ENCODE data around the gene PIK3R1.

PIK3R1 gene

GRCh38 chr5:68219161-68219816, 3.7 kb downstream of the PIK3R1 start:
- H3K4me1 ChIP-seq (ENCODE audit: insufficient read depth, low read length), result peaks cover 2% of the 10 kb centered on the region; the same call in 1 of the 2 replicates
- 91% methylated on average over 3 of the region's 3 CpGs for WGBS
- H3K36me3 ChIP-seq (ENCODE audit: insufficient read depth, low read length), result no peaks in the 10 kb centered on the region
- H3K27me3 ChIP-seq (ENCODE audit: insufficient read depth, low read length), result peaks cover 52% of the 10 kb centered on the region
- no peak overlapping the region for H3K9ac ChIP-seq (ENCODE audit: low read depth, low read length)
- H3K27ac ChIP-seq (ENCODE audit: low read depth, low read length), result no peak overlapping the region
- no peak overlapping the region for H3K4me3 ChIP-seq (ENCODE audit: low read length)
- H3K9me3 ChIP-seq (ENCODE audit: insufficient read depth, low read depth, low read length), result peaks cover 4% of the 10 kb centered on the region

- Histone ChIP-seq H3K36me3 (ENCODE audit: insufficient read depth, low read length) (no peaks in the 10 kb centered on the region), H3K4me3 (ENCODE audit: low read length) (no peak overlapping the region), H3K27ac (ENCODE audit: low read depth, low read length) (no peak overlapping the region), H3K27me3 (ENCODE audit: insufficient read depth, low read length) (peaks cover 50% of the 10 kb centered on the region), H3K4me1 (ENCODE audit: insufficient read depth, low read length) (no peaks in the 10 kb centered on the region; the same call in 1 of the 2 replicates), H3K9ac (ENCODE audit: low read depth, low read length) (no peak overlapping the region), H3K9me3 (ENCODE audit: insufficient read depth, low read depth, low read length) (peaks cover 4% of the 10 kb centered on the region)
- WGBS, result 94% methylated on average over 7 of the region's 7 CpGs
Observed at GRCh38 chr5:68220260-68220659, 4.7 kb downstream of the PIK3R1 start.

- no peak overlapping the region for H3K27ac ChIP-seq (ENCODE audit: low read depth, low read length)
- H3K4me1 ChIP-seq (ENCODE audit: insufficient read depth, low read length), result no peaks in the 10 kb centered on the region; the same call in 1 of the 2 replicates
- H3K36me3 ChIP-seq (ENCODE audit: insufficient read depth, low read length), result no peaks in the 10 kb centered on the region
- no peak overlapping the region for H3K9ac ChIP-seq (ENCODE audit: low read depth, low read length)
- H3K27me3 ChIP-seq (ENCODE audit: insufficient read depth, low read length), result peaks cover 50% of the 10 kb centered on the region
- peaks cover 4% of the 10 kb centered on the region for H3K9me3 ChIP-seq (ENCODE audit: insufficient read depth, low read depth, low read length)
- no peak overlapping the region for H3K4me3 ChIP-seq (ENCODE audit: low read length)
- 94% methylated on average over 2 of the region's 2 CpGs for WGBS
Observed at GRCh38 chr5:68220914-68221313, 5.4 kb downstream of the PIK3R1 start.

DNA sequence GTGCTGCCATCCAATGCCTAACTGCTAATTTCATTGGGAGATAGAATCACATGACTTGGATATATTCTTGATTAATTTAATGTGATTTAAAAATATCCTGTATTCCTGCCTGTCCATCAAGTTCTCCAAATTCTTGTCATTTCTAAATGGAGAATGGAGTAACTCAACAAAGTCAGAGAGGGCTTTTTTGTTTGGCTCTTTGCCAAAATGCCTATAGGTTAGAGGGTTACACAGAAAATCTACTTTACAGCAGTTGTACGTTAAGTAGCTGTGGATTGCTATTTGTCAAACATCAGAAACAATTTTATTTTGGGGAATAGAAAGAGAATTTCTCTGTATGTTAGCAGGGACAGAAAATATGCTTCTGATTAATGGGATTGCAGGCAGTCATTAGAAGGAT, 5.9 kb downstream of the PIK3R1 start:
- peaks cover 45% of the 10 kb centered on the region for H3K27me3 ChIP-seq (ENCODE audit: insufficient read depth, low read length)
- no peaks in the 10 kb centered on the region; the same call in 1 of the 2 replicates for H3K4me1 ChIP-seq (ENCODE audit: insufficient read depth, low read length)
- H3K36me3 ChIP-seq (ENCODE audit: insufficient read depth, low read length), result peaks cover 1% of the 10 kb centered on the region; the same call in 1 of the 2 replicates
- peaks cover 4% of the 10 kb centered on the region for H3K9me3 ChIP-seq (ENCODE audit: insufficient read depth, low read depth, low read length)
- no peak overlapping the region for H3K9ac ChIP-seq (ENCODE audit: low read depth, low read length)
- WGBS, result 96% methylated on average over 1 of the region's 1 CpG
- H3K4me3 ChIP-seq (ENCODE audit: low read length), result no peak overlapping the region
- no peak overlapping the region for H3K27ac ChIP-seq (ENCODE audit: low read depth, low read length)

GRCh38 chr5:68222310-68222709, 6.8 kb downstream of the PIK3R1 start:
- peaks cover 10% of the 10 kb centered on the region; the same call in 1 of the 2 replicates for H3K36me3 ChIP-seq (ENCODE audit: insufficient read depth, low read length)
- WGBS, result 96% methylated on average over 3 of the region's 3 CpGs
- no peaks in the 10 kb centered on the region; the same call in 1 of the 2 replicates for H3K4me1 ChIP-seq (ENCODE audit: insufficient read depth, low read length)

DNA sequence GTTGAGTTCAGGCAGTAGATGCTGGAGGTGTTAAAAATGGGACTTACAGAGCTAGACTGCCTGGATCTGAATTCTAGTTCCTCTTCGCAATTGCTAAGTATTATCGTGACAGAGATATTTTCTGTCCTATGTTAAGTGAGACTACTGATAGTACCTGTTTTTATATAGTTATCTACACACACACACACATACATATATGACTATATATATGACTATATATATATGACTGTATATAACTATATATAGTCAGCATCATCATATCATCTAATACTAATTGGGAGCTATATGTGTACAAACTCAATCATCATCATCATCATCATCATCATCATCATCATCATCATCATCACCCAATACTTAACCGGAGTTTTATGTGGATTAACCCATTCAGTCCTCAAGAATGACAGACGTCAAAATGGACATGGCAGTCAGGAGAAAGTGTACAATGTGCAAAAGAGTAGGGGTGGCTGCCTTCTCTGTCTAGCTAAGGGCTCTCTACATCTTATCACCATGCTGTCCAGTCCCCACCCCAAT, 7.3 kb downstream of the PIK3R1 start:
- H3K36me3 ChIP-seq (ENCODE audit: insufficient read depth, low read length), result peaks cover 11% of the 10 kb centered on the region; the same call in 1 of the 2 replicates
- no peaks in the 10 kb centered on the region for H3K4me1 ChIP-seq (ENCODE audit: insufficient read depth, low read length)
- WGBS, result 98% methylated on average over 3 of the region's 4 CpGs

More at GRCh38 chr5:68222310-68222709, 6.8 kb downstream of the PIK3R1 start:
- H3K9ac ChIP-seq (ENCODE audit: low read depth, low read length), result no peak overlapping the region
- H3K9me3 ChIP-seq (ENCODE audit: insufficient read depth, low read depth, low read length), result peaks cover 4% of the 10 kb centered on the region
- H3K27me3 ChIP-seq (ENCODE audit: insufficient read depth, low read length), result peaks cover 37% of the 10 kb centered on the region
- no peak overlapping the region for H3K27ac ChIP-seq (ENCODE audit: low read depth, low read length)
- H3K4me3 ChIP-seq (ENCODE audit: low read length), result no peak overlapping the region

GRCh38 chr5:68223904-68224303, 8.3 kb downstream of the PIK3R1 start:
- Histone ChIP-seq H3K9ac (ENCODE audit: low read depth, low read length) (no peak overlapping the region), H3K4me3 (ENCODE audit: low read length) (no peak overlapping the region), H3K27me3 (ENCODE audit: insufficient read depth, low read length) (peaks cover 21% of the 10 kb centered on the region), H3K36me3 (ENCODE audit: insufficient read depth, low read length) (peaks cover 11% of the 10 kb centered on the region; the same call in 1 of the 2 replicates), H3K4me1 (ENCODE audit: insufficient read depth, low read length) (no peaks in the 10 kb centered on the region), H3K9me3 (ENCODE audit: insufficient read depth, low read depth, low read length) (peaks cover 4% of the 10 kb centered on the region), H3K27ac (ENCODE audit: low read depth, low read length) (no peak overlapping the region)

More for the DNA sequence above, 7.3 kb downstream of the PIK3R1 start:
- Histone ChIP-seq H3K9ac (ENCODE audit: low read depth, low read length) (no peak overlapping the region), H3K27ac (ENCODE audit: low read depth, low read length) (no peak overlapping the region), H3K27me3 (ENCODE audit: insufficient read depth, low read length) (peaks cover 31% of the 10 kb centered on the region), H3K4me3 (ENCODE audit: low read length) (no peak overlapping the region), H3K9me3 (ENCODE audit: insufficient read depth, low read depth, low read length) (peaks cover 4% of the 10 kb centered on the region)

DNA sequence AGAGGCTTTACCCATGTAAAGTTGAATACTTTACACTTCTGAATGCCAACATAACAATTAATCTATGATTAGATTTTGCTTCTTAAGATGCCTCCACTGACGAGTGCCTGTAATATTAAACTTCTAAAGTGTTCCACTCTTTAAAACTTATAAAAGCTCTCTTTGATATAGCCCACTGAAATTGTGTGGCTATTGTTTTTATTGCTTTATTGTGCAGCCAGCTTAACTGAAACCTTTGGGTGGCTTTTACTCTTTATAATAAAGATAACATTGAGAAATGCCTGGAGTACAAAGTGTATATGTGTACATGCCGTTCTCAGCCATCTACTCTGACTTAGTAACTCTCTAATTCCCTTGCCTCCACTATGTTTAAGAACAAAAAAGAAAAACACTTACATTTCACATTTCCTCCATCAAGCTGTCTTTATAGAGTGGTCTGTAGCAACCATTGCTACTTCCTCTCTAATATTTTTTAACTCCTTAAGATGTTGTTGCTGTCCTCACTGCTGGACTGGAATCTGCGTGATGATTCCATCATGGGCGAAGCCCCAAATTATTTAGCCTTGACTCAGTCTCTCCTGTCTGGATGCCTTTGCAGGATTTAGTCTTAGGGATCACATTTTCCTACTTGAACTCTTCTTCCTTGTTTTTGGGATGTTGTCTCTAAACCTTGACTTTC, 9.1 kb downstream of the PIK3R1 start:
- Histone ChIP-seq H3K9me3 (ENCODE audit: insufficient read depth, low read depth, low read length) (peaks cover 4% of the 10 kb centered on the region), H3K27me3 (ENCODE audit: insufficient read depth, low read length) (peaks cover 13% of the 10 kb centered on the region), H3K36me3 (ENCODE audit: insufficient read depth, low read length) (peaks cover 11% of the 10 kb centered on the region; the same call in 1 of the 2 replicates), H3K9ac (ENCODE audit: low read depth, low read length) (no peak overlapping the region), H3K27ac (ENCODE audit: low read depth, low read length) (no peak overlapping the region), H3K4me3 (ENCODE audit: low read length) (no peak overlapping the region), H3K4me1 (ENCODE audit: insufficient read depth, low read length) (no peaks in the 10 kb centered on the region)
- WGBS, result 93% methylated on average over 4 of the region's 4 CpGs

GRCh38 chr5:68225188-68225910, 9.8 kb downstream of the PIK3R1 start:
- Histone ChIP-seq H3K9me3 (ENCODE audit: insufficient read depth, low read depth, low read length) (peaks cover 4% of the 10 kb centered on the region), H3K27ac (ENCODE audit: low read depth, low read length) (no peak overlapping the region), H3K27me3 (ENCODE audit: insufficient read depth, low read length) (peaks cover 6% of the 10 kb centered on the region), H3K4me3 (ENCODE audit: low read length) (no peak overlapping the region), H3K4me1 (ENCODE audit: insufficient read depth, low read length) (no peaks in the 10 kb centered on the region), H3K9ac (ENCODE audit: low read depth, low read length) (no peak overlapping the region), H3K36me3 (ENCODE audit: insufficient read depth, low read length) (peaks cover 11% of the 10 kb centered on the region; the same call in 1 of the 2 replicates)
- WGBS, result 92% methylated on average over 12 of the region's 12 CpGs

GRCh38 chr5:68225911-68226545, 10.5 kb downstream of the PIK3R1 start:
- Histone ChIP-seq H3K9ac (ENCODE audit: low read depth, low read length) (no peak overlapping the region), H3K9me3 (ENCODE audit: insufficient read depth, low read depth, low read length) (peaks cover under 1% of the 10 kb centered on the region), H3K4me1 (ENCODE audit: insufficient read depth, low read length) (no peaks in the 10 kb centered on the region), H3K27ac (ENCODE audit: low read depth, low read length) (no peak overlapping the region), H3K27me3 (ENCODE audit: insufficient read depth, low read length) (peaks cover 3% of the 10 kb centered on the region; the same call in 1 of the 2 replicates), H3K4me3 (ENCODE audit: low read length) (no peak overlapping the region), H3K36me3 (ENCODE audit: insufficient read depth, low read length) (peaks cover 11% of the 10 kb centered on the region; the same call in 1 of the 2 replicates)
- 93% methylated on average over 15 of the region's 15 CpGs for WGBS
